ENCODE data around the gene GRB10.

GRB10 gene

DNA sequence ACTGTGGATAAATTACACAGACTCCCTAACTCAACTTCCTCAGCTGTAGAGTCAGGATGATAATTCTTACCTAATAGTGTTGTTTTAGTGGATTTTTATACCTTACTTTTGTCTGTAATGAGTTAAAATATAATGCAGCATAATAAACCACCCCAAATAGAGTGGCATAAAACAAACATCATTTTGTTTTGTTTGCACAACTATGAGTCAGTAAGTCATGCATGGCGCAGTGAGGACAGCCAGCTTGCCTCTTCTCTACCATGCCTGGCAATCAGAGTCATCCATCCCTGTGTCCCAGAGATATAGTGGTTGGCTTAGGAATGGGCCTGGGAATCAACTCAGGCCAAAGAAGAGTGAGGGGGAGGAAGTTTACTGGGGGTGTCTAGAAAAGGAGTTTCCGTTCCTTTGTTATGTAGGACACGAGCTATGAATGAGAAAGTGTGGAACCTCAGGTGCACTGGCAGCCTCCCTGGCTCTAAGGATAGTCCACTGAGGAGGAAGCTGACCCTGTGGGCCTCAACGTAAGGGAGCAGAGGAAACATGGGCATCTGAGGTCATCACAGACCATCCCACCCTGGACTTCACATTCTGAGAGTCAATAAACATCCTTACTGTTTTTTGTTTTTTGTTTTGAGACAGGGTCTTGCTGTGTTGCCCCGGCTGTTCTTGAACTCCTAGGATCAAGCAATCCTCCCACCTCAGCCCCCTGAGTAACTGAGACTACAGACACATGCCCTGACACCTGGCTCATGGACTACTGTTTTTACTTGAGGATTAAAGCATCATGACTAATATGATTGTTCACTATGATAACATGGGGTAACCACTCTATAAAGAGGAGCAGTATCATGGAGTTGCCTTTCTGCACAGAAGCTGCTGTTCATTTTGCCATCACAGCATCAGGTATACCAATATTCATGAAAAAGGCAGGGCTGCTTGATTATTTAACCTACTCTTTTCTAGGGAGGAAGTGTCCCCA lies 21.0 kb upstream of the GRB10 start:
- no peak for DNase-seq (ENCODE audit: extremely low spot score)
- TF ChIP-seq ZNF384 (IDR thresholded peaks at IDR 0.05) (no peak), CTBP1 (IDR thresholded peaks at IDR 0.05; ENCODE audit: borderline replicate concordance) (no peak), ELF4 (IDR thresholded peaks at IDR 0.05) (no peak)
- CTCF ChIA-PET: no interaction called here
- POLR2A ChIA-PET: interaction anchor here (1.0 kb wide), 1 partner anchor 9 kb away, joined by 3 read pairs; no protein-coding TSS in a partner anchor

DNA sequence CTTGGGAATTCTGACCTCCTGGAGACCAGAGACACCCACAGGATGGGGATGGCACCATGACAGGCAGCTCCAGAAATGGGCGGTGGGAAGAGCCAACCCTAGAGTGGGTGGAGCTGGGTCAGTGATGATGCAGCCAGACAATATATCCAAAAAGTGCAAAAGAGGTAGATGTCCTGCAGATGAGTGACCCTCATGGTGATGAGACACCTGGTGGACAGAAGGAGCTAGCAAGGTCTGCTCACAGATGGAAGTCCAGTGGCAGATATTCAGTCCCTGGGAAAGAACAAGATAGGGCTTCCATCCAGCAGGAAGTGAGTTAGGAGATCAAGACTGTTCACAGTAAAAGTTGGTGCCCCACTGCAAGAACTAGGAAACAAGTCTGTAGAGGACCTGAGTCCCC lies 19.2 kb upstream of the GRB10 start:
- TF ChIP-seq FOXM1 (IDR thresholded peaks at IDR 0.05; ENCODE audit: borderline replicate concordance) (no peak), NFRKB (IDR thresholded peaks at IDR 0.05) (no peak), SP1 (IDR thresholded peaks at IDR 0.05) (no peak), ARNT (IDR thresholded peaks at IDR 0.05) (no peak), ZNF384 (IDR thresholded peaks at IDR 0.05) (no peak), ELF4 (IDR thresholded peaks at IDR 0.05) (no peak)
- POLR2A ChIA-PET: no interaction called here
- CTCF ChIA-PET: interaction anchor here (0.6 kb wide), 1 partner anchor 86 kb away, joined by 3 read pairs; no protein-coding TSS in a partner anchor
- no peak for DNase-seq (ENCODE audit: extremely low spot score)

DNA sequence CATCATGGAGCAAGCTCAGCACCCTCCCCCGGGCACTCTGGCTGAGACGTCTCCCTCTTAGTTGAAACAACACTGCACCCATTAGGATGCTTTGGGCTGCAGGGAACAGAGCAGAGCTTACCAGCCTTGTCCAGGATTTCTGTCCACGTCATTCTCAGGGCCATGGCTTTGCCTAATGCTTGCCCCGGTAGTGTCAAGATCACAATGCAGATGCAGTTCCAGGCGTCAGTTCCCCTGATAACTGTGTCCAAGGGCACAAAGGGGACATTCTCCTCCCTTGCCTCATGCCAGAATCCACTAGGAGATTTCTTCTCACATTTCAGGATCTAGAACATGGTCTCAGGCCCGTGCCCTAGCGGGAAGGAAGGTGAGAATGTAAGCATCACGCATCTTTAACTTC lies 17.2 kb upstream of the GRB10 start:
- no peak for TF ChIP-seq ZNF384 (IDR thresholded peaks at IDR 0.05)
- TF ChIP-seq FOXA1 (IDR thresholded peaks at IDR 0.05): no peak
- no peak for TF ChIP-seq SUZ12 (IDR thresholded peaks at IDR 0.05)
- no peak for TF ChIP-seq FOXM1 (IDR thresholded peaks at IDR 0.05; ENCODE audit: borderline replicate concordance)
- TF ChIP-seq SP1 (IDR thresholded peaks at IDR 0.05): no peak
- no peak for TF ChIP-seq TARDBP (IDR thresholded peaks at IDR 0.05)
- TF ChIP-seq ELF4 (IDR thresholded peaks at IDR 0.05): no peak
- no peak for TF ChIP-seq L3MBTL2 (conservative IDR thresholded peaks at IDR 0.05)
- TF ChIP-seq CTBP1 (IDR thresholded peaks at IDR 0.05; ENCODE audit: borderline replicate concordance): no peak
- TF ChIP-seq HDGF (IDR thresholded peaks at IDR 0.05; ENCODE audit: borderline replicate concordance): no peak
- ChIA-PET POLR2A (no interaction called here), CTCF (interaction anchor here (0.6 kb wide), 1 partner anchor 73 kb away, joined by 3 read pairs; no protein-coding TSS in a partner anchor)
- DNase-seq (ENCODE audit: extremely low spot score): no peak

DNA sequence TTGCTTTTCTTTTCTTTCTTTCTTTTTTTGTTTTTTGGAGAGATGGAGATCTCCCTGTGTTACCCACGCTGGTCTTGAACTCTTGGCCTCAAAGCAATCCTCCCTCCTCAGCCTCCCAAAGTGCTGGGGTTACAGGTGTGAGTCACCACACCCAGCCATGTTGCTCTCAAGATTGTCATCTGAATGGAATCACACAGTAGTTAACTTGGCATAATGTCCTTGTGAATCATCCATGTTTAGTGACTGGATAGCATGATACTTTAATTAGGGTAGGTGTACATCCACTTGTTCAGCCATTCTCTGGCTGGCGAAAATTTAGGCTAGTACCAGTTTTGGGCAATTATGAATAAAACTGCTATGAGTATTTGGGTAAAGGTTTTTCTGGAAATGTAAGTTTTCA lies 15.4 kb upstream of the GRB10 start:
- DNase-seq (ENCODE audit: extremely low spot score): no peak
- no peak for TF ChIP-seq FOXM1 (IDR thresholded peaks at IDR 0.05; ENCODE audit: borderline replicate concordance)
- no peak for TF ChIP-seq TARDBP (IDR thresholded peaks at IDR 0.05)
- no peak for TF ChIP-seq FOXA1 (IDR thresholded peaks at IDR 0.05)
- TF ChIP-seq CTBP1 (IDR thresholded peaks at IDR 0.05; ENCODE audit: borderline replicate concordance): no peak
- TF ChIP-seq LEF1 (IDR thresholded peaks at IDR 0.05; ENCODE audit: borderline replicate concordance): no peak
- no peak for TF ChIP-seq PKNOX1 (IDR thresholded peaks at IDR 0.05)
- TF ChIP-seq SP1 (IDR thresholded peaks at IDR 0.05): no peak
- no peak for TF ChIP-seq ARNT (IDR thresholded peaks at IDR 0.05)
- TF ChIP-seq NFRKB (IDR thresholded peaks at IDR 0.05): no peak
- no peak for TF ChIP-seq BHLHE40 (IDR thresholded peaks at IDR 0.05; ENCODE audit: borderline replicate concordance)
- no peak for TF ChIP-seq L3MBTL2 (conservative IDR thresholded peaks at IDR 0.05)
- no peak for TF ChIP-seq ZNF384 (IDR thresholded peaks at IDR 0.05)
- TF ChIP-seq HDGF (IDR thresholded peaks at IDR 0.05; ENCODE audit: borderline replicate concordance): no peak
- ChIA-PET POLR2A (no interaction called here), CTCF (no interaction called here)

- ChIA-PET POLR2A (interaction anchor here (0.6 kb wide), 1 partner anchor 9 kb away, joined by 3 read pairs; no protein-coding TSS in a partner anchor), CTCF (interaction anchor here (0.6 to 0.8 kb wide), 3 partner anchors 199 to 365 kb away, joined by 3 read pairs; no protein-coding TSS in a partner anchor)
- DNase-seq (ENCODE audit: extremely low spot score): no peak
- TF ChIP-seq NFRKB (IDR thresholded peaks at IDR 0.05) (no peak), ARNT (IDR thresholded peaks at IDR 0.05) (no peak), TARDBP (IDR thresholded peaks at IDR 0.05) (no peak), L3MBTL2 (conservative IDR thresholded peaks at IDR 0.05) (no peak), FOXA1 (IDR thresholded peaks at IDR 0.05) (no peak), SP1 (IDR thresholded peaks at IDR 0.05) (no peak), ZNF384 (IDR thresholded peaks at IDR 0.05) (no peak), SUZ12 (IDR thresholded peaks at IDR 0.05) (no peak)
Measured at GRCh38 chr7:50795831-50796230, 13.1 kb upstream of the GRB10 start.

GRCh38 chr7:50795253-50795652 lies 12.6 kb upstream of the GRB10 start:
- ChIA-PET CTCF (interaction anchor here (0.6 to 0.8 kb wide), 2 partner anchors 199 to 366 kb away, joined by 3 read pairs; no protein-coding TSS in a partner anchor), POLR2A (interaction anchor here (0.6 kb wide), 1 partner anchor 9 kb away, joined by 3 read pairs; no protein-coding TSS in a partner anchor)
- no peak for DNase-seq (ENCODE audit: extremely low spot score)
- TF ChIP-seq HDGF (IDR thresholded peaks at IDR 0.05; ENCODE audit: borderline replicate concordance) (no peak), TARDBP (IDR thresholded peaks at IDR 0.05) (no peak), FOXM1 (IDR thresholded peaks at IDR 0.05; ENCODE audit: borderline replicate concordance) (no peak), LEF1 (IDR thresholded peaks at IDR 0.05; ENCODE audit: borderline replicate concordance) (no peak), ZNF384 (IDR thresholded peaks at IDR 0.05) (no peak), SUZ12 (IDR thresholded peaks at IDR 0.05) (no peak), CTBP1 (IDR thresholded peaks at IDR 0.05; ENCODE audit: borderline replicate concordance) (no peak), L3MBTL2 (conservative IDR thresholded peaks at IDR 0.05) (no peak), FOXK2 (IDR thresholded peaks at IDR 0.05) (no peak), BHLHE40 (IDR thresholded peaks at IDR 0.05; ENCODE audit: borderline replicate concordance) (no peak), ARNT (IDR thresholded peaks at IDR 0.05) (no peak)

DNA sequence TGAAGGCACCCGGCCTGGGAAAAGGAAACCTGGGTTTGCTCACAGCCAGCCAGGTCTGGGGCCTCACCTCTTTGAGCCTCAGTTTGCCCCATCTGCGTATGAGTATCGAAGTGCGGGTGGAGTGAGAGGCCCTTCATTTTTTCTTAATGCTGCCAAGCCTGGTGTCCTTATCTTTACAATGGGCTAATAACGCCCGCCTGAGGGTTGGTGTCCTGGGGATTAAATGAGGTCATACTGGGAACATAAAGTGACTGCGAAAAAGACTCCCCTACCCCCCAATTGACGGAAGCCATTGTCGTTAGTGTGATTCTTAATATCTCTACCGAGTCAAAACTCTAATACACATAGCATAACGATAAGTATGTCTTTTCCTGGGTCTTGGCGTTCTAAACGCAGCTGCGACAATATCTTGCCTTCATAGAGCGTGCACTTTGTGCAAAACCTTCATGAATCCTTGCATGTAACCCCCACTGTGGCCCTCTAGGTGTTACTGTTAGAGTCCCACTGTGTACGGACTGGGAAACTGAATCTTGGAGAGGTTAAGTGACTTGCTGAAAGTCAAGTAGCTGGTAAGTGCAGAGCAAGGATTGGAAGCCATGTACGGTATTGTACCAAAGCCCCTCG lies 11.4 kb upstream of the GRB10 start:
- DNase-seq (ENCODE audit: extremely low spot score): no peak
- TF ChIP-seq L3MBTL2 (conservative IDR thresholded peaks at IDR 0.05) (no peak), PKNOX1 (IDR thresholded peaks at IDR 0.05) (no peak), ARNT (IDR thresholded peaks at IDR 0.05) (no peak), LEF1 (IDR thresholded peaks at IDR 0.05; ENCODE audit: borderline replicate concordance) (no peak), ELF4 (IDR thresholded peaks at IDR 0.05) (no peak), FOXA1 (IDR thresholded peaks at IDR 0.05) (no peak), SP1 (IDR thresholded peaks at IDR 0.05) (no peak), BHLHE40 (IDR thresholded peaks at IDR 0.05; ENCODE audit: borderline replicate concordance) (no peak), CTBP1 (IDR thresholded peaks at IDR 0.05; ENCODE audit: borderline replicate concordance) (no peak), FOXK2 (IDR thresholded peaks at IDR 0.05) (no peak), ZNF384 (IDR thresholded peaks at IDR 0.05) (no peak), NFRKB (IDR thresholded peaks at IDR 0.05) (no peak), SUZ12 (IDR thresholded peaks at IDR 0.05) (no peak), FOXM1 (IDR thresholded peaks at IDR 0.05; ENCODE audit: borderline replicate concordance) (no peak), HDGF (IDR thresholded peaks at IDR 0.05; ENCODE audit: borderline replicate concordance) (no peak)
- ChIA-PET CTCF (no interaction called here), POLR2A (interaction anchor here (0.7 to 1.6 kb wide), 4 partner anchors 10 to 19 kb away, joined by 3 to 4 read pairs (median 4); no protein-coding TSS in a partner anchor)
